Activated CD4-positive, alpha-beta T cell treated with anti-CD3 and anti-CD28 coated beads, Interleukin-10, Interleukin-2, amounts not matched to agents 100 ng/mL and 50 ng/mL, durations not matched to agents 16 hours and 8 hours (primary cell): Measurements from ENCODE around the gene ATXN1L.
"Not testable (repeated sequence)": the region's sequence is repeated elsewhere in the genome, so short reads cannot be mapped to it uniquely, and the experiment has no call there.

Source experiments
- DNase-seq: peaks from one replicate; pipeline ENCODE4 v3.0.0-alpha.2; 2020

Gene ATXN1L

DNA sequence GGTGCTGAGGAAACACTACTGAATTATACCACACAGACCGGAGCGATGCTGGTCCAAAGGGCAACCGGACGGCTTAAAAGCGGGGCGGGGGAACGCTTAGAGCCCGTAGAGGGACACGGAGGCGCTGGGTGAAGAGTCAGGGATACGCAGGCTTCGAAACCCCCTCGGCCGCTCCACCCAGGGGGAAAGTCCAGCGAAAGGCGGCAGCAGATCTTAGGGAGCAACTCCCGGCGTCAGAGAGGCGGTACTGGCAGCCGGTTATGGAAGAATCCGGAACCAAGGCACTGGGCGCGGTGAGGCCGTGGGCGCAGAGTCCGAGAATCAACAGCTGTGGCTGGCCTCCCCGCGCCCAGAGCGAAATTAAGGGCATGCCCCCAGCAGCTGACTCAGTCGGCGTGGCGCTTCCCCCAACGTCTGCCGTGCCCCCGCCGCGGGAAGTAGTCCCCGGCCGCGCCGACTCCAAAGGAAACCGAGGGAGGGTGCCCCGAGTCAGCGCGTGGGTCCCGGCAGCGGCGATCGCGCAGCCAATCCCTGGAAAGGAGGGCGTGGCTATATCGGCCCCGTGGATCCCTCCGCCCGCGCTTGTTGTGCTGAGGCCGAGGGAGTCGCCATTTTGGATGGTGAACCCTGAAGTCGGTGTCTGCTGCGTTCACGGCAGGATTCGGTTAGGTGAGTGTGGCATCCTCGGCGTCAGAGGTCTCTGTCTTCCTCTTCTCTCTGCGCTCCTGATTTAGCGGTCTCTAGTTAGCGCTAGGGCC, 49.3 kb downstream of the ATXN1L start, which contains the start of gene IST1:
TSS of gene IST1 (plus strand) at position 611 of the 758 bp plus-strand sequence. CDS start 20,110 bp downstream, outside the sequence.
- DNase-seq = peak; percentile 99

DNA sequence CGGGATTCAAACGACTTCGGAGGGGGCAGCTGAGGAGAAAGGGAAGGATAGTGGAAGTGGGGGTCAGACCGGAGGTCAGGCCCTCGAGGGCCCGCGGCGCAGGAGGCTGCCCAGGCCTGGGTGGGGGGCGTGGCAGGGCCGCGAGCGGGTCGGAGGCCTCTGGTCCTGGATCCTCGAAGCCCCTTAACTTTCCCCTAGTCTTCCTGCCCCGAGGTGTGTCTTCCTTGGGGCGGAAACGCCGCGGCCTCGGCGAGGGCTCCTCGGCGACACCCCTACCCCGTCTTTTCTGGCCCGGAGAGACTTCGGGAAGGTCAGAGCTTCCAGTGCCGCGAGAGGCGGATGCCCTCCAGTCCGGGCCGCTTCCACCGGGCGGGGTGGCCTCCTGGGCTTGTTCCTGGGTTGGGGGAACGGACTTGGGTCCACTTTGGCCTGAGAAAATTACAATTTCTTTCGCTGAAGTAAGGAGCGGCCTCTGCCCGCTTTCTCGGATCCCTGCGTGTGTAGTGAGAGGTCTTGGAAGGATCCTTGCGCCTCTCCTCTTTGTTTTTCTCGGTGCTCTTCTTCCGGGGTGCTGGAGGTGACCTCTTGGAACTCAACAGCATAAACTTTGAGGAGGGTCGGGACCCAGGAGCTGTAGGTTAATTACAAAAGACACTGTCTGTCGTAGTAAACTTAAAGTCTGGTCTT, 50.0 kb downstream of the ATXN1L start:
- peak; percentile 44 for DNase-seq

DNA sequence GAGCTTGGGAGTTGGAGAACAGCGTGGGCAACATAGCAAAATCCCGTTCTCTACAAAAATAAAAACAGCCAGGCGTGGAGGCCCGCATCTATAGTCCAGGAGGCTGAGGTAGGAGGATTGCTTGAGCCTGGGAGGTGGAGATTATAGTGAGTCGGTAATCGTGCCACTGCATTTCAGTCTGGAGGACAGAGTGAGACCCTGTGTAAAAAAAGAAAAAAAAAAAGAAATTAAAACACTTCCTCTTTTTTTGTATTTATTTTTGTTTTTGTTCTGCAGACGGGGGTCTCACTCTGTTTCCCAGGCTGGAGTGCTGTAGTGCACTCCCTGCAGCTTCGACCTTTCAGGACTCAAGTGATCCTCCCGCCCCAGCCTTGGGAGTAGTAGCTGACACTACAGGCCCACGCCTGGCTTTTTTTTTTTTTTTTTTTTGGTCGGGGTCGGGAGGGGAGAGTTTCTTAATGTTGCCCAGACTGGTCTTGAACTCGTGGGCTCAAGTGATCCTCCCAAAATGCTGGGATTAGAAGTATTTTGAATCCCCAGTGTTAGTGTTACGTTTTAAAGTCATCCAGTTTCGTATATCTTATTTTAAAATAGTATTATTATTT, 51.1 kb downstream of the ATXN1L start:
- no peak for DNase-seq

DNA sequence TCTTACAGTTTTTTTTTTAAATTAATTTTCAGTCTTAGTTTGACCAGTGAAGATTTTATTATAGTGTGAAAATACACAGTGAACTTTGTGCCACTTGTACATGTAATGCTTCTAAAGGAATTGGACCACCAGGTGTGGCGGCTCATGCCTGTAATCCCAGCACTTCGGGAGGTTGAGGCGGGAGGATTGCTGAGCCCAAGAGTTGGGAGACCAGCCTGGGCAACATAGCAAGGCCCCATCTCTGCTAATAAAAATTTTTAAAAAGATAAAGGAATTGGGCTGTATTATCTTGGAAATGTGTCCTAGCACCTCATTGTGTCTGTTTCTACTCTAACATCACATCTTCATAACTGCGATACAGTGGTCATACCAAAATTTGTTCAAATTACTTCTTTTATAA, 53.4 kb downstream of the ATXN1L start:
- DNase-seq = no peak

DNA sequence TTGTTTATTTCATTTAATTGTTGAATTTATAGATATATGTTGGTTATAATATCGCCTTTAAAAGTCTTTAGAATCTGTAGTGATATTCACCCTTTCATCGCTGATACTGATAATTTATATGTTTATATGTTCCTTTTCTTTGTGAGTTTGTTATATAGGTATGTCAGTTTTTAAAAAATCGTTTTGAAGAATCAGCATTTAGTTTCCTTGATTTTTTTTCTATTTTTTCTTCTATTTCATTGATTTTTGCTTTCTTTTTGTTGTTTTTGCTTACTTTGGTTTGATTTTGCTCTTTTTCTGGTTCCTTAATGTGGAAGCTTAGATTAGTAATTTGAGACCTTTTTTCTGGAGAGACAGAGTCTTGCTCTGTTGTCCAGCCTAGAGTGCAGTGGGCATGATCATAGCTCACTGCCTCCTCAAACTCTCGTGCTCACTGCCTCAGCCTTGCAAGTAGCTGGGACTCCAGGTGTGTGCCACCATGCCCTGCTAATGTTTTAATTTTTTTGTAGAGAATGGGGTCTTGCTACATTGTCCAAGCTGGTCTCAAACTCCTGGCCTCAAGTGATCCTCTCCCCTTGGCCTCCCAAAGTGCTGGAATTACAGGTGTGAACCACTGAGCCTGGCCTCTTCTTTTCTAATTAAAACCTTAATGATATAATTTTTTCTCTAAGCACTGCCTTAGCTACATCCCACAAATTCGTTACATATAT, 57.0 kb downstream of the ATXN1L start:
- no peak for DNase-seq

DNA sequence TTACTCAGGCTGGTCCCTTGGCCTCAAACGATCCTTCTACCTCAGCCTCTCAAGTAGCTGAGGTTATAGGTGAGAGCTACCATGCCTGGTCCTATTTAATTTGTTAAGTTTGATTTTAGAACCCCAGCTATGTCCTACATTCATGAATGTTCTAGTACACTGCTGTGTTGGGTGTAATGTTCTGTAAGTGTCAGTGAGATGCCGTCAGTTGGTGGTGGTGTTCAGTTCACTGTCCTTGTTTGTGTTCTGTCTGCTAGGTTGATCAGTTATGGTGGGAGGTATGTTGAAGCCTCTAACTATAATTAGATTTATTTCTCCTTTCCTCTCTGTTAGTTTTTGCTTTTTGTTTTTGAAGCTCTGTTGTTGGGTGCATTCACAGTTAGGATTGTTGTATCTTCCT, 57.8 kb downstream of the ATXN1L start:
- no peak for DNase-seq

DNA sequence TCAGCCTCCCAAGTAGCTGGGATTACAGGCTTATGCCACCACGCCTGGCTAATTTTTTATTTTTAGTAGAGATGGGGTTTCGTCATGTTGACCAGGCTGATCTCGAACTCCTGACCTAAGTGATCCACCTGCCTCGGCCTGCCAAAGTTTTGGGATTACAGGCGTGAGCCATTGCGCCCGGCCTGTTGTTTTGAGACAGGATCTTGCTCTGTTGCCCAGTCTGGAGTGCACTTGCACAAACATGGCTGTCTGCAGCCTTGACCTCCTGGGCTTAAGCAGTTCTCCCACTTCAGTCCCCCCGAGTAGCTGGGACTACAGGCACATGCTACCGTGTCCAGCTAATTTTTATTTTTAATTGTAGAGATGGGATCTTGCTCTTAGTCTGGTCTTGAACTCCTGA, 58.5 kb downstream of the ATXN1L start:
- DNase-seq = no peak

DNA sequence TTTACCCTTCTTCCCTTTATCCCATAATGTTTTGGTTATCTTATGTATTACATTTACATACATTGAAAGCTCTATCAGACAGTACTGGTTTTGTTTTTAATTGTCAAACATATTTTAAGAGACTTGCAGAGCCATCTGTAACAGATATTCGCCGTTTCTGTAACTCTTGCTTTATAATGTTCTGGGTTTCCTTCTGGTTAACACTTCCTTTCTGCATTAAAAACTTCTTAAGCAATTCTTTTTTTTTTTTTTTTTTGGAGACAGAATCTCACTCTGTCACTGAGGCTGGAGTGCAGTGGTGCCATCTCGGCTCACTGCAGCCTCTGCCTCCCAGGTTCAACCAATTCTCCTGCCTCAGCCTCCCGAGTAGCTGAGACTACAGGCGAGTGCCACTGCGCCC, 60.0 kb downstream of the ATXN1L start:
- DNase-seq = not testable (repeated sequence)
